ENCODE measurements around the gene ARHGEF37. TPM values are rescaled to one million over a fixed set of nuclear protein-coding genes. Genes with fewer than 3 reads are reported as not detected.
"Not testable (repeated sequence)": the region's sequence is repeated elsewhere in the genome, so short reads cannot be mapped to it uniquely, and the experiment has no call there.

Gene ARHGEF37
- total RNA-seq, 1 experiment from 2014 or later, result 0.20 TPM

DNA sequence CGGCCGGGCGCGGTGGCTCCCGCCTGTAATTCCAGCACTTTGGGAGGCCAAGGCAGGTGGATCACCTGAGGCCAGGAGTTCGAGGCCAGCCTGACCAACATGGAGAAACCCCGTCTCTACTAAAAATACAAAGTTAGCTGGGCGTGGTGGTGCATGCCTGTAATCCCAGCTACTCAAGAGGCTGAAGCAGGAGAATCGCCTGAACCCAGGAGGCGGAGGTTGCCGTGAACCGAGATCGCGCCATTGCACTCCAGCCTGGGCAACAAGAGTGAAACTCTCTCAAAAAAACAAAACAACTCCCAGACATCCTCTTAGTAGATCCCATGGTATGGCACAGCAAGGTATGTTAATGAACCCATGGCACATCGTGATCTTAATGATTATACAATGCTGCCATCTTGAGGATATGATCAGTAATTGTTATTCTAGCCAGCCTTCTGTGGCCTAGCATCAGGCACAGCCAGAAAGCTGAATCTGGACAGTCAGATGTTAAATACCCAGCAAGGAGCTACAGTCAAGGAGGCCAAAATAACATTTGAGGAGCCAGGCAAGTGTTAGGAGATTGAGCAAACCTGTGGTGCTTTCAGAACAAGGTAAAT is 16.7 kb upstream of the ARHGEF37 start:
- peak; percentile 80 for DNase-seq (ENCODE audit: low read depth)

DNA sequence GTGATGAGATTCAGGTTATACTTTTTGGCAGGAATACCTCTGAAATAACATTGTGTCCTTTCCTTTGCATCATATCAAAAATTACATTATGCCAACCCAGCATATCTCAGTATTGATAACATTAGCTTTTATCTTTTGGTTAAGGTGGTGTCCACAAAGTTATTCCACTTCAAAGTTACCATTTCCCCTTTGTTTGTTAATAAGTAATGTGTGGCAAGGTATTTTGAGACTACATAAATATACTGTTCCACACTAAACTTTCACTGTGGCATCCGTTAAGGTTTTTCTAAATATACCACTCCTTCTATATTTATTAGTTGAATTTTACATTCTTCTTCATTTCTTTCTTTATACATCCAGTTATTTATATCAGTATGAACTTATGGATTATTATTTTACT is 14.1 kb upstream of the ARHGEF37 start:
- DNase-seq (ENCODE audit: low read depth), result no peak

DNA sequence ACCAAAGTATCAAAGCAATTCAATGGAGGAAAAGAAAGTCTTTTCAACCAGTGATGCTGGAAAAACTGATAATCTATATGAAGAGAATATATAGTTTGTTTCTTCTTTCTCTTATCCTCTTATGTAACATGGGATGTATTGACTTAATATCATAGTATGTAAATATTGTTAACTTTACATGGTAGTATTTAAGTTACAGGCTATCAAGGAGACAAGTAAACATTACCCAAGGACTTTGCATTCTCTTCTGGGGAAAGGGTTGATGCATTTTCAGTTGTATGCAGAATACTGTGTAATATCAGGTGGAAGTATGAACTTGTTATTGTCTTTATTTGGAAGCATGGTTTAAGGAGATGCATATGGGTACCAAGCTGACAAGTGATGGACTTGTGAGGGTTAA is 9.1 kb upstream of the ARHGEF37 start:
- DNase-seq (ENCODE audit: low read depth), result no peak

DNA sequence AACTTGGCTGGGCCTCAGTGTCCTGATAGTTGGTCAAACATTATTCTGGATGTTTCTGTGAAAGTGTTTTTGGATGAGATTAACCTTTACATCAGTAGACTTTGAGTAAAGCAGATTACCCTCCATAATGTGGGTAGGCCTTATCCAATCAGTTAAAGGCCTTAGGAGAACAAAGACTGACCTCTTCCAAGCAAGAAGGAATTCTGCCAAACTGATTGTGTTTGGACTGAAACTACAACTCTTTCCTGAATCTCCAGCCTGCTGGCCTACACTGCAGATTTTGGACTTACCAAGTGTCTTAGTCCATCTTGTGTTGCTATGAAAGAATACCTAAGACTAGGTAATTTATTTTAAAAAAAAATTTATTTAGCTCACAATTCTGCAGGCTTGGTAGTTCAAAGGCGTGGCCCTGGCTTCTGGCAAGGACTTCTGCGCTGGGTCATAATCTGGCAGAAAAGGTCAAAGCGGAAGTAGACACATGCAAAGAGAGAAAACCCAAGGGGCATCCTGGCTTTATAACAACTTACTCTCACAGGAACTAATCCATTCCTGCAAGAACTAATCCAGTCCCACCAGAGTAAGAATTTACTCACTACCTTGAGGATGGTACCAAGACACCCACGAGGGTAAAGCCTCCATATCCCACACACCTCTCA is 8.6 kb upstream of the ARHGEF37 start:
- DNase-seq (ENCODE audit: low read depth), result no peak

DNA sequence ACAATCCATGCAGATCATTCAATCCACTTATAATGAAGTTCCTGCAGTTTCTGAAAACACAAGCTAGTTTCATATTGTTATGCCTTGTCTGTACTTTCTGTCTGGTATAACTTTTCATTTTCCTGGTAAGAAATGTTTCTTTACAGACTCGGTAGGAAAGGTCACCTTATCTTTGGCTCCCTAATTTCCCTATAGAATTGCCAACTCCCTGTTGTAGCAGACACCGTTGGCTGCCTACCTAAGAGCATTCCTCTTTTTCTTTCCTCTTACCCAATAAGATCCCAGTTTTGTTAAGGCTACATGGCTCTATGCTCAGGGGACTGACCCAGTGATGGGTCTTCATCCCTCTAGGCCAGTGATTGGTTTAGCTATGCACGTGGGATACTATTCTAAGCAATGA is 6.2 kb upstream of the ARHGEF37 start:
- DNase-seq (ENCODE audit: low read depth), result no peak

DNA sequence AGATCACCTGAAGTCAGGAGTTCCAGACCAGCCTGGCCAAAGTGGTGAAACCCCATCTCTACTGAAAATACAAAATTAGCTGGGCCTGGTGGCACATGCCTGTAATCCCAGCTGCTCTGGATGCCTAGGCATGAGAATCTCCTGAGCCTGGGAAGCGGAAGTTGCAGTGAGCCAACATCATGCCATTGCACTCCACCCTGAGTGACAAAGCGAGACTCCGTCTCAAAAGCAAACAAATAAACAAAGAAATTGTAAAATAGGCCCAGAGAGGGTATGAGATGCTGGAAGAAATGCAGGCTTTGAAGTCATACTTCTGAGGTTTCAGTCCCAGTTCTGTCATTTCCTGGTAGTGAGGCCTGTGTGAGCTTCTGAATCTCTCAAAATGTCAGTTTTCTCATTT is 5.3 kb upstream of the ARHGEF37 start:
- no peak for DNase-seq (ENCODE audit: low read depth)

DNA sequence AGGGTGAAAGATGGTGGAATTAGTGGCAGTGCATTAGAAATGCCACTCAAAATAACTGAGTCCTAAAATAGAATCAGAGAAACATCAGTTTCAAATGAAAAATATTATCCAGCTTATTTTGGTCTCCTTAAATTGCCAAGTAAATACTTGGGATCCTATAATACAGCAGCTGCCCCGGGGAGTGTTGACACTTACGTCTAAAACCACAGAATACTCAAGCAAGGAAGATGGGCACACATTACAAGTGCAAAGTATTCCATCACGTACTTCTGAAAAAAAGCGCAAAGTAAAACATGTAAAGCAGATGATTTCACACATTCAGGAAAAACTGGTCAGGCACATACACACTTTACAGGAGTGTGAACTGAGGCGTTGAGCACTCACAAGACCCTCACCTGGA is 2.4 kb upstream of the ARHGEF37 start:
- no peak for DNase-seq (ENCODE audit: low read depth)

DNA sequence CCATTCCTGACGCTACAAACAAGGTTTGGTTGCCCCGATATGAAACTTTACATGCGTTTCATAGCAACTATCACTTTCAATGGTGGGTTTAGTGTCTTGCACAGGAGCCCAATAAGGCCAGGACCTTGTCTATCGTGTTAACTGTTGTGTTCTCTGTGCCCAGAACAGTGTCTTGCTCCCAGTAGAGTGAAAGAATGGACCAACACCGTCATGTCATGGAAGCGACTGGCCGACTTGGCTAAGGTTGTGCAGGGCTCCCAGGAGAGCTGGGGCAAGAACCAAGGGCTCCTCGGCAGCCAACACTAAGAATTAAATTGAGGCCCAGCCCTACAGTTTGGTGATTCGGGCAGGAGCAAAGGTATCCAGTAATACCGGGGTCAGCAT is 498 bp upstream of the ARHGEF37 start:
- DNase-seq (ENCODE audit: low read depth), result no peak

DNA sequence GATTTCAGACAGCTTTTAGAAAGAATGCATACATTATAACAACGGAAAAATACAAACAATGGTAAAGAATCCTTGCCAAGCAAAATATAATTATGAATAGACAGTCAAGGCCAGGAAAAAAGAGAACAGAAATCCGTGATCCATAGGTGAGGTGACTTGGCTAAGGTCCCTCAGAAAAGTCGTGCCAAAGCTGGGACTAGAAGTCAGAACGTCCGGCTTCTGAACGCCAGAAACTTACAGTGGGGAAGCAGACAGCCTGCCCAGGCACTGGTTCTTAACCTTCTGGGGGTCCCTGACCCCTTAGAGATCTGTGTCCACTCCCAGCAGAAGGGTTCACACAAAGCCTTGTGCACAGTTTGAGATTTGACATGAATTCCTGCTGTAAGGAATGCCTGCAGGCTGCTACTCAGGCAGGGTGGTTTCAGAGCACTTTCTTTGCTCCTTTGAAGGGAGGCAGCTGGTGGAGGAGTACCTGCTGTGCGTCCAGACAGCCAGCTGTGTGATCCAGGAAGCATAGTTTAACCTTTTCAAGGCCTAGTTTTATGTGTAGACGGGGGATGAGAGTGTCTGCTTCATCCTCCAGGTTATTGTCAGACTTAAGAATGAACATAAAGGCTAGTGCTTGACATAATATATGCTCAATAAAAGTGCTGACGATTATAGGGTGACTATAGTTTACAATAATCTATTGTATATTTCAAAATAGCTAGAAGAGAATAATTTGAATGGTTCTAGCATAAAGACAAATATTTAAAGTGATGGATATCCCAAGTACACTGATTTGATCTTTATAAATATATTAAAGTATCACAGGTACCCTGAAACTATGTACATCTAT is 852 bp downstream of the ARHGEF37 start:
- DNase-seq (ENCODE audit: low read depth), result no peak

DNA sequence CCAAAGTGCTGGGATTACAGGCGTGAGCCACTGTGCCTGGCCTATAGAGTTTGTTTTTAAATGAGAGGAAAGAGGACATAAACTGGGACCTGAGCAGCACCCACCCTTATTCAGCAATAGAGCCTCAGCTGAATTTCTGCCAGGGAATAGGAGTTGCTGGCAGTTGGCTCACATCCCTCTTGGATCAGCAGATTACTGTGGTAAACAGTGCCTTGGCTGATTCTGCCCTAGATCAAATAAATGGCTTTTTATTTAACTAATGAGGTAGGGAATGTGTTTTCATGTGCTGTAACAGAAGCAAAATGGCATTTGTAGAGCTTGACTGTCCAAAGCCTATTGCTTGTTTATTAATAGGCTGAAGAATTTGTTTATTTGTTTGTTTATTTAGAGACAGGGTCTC is 2.1 kb downstream of the ARHGEF37 start:
- DNase-seq (ENCODE audit: low read depth), result peak; percentile 12

DNA sequence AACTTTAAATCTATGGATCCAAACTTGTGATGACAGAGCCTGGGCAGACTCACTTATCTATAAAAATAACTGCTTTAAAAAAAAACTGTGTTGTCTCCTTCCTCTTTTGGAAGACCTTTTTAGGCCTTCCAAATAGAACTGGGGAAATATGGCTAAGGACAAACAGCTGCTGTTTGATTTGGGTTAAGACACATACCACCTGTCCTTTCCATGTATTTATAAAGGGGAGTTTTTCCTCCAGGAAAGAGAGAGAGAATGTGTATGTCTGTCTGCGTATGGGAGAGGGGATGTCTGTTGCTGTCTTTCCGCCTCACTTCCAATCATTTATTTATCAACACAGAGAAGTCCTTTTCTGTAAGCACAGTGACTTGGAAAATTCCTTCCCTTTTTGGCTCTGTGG is 2.8 kb downstream of the ARHGEF37 start:
- no peak for DNase-seq (ENCODE audit: low read depth)

DNA sequence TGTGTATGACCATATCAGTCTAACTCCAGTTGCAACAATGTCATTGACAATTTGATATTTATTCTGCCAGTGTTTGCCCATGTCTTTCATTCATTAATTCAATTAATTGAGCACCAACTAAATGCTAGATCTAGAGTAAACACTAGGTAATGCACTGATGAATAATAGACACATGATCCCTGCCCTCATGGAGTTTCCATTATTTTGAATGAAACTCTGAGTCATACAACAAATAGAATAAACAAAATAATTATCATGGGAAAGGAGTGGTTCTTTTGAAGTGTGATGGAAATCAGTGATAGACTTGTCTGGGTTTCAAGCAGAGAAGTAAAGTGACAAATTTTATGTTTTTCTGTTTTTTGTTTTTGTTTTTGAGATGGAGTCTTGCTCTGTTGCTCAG is 4.6 kb downstream of the ARHGEF37 start:
- no peak for DNase-seq (ENCODE audit: low read depth)

DNA sequence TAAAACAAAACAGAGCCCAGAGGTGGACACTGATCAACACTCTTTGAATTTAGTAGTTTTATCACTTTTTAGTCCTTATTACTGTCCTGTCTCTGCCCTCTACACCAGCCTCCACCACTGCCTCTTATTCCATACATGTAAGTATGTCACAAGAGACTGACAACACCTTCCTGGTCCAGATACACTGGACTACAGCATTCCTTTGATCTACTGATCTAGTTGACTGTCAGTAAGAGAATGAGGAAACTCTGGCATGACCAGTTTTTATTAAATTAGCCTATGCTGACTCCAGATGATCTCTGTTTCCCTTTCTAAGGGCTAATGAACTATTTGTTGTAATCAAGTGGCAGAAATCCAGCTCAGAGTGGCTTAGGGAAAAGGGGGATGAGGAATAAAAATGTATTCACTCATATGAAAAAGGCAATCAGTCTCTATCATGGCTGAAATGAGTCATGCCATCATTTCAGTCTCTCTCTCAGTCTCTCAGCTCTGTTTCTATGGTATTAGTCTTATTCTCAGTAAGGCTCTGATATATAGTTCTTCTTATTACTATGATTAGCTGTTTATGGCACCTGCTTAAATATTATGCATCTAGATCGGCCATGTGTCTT is 5.5 kb downstream of the ARHGEF37 start:
- no peak for DNase-seq (ENCODE audit: low read depth)

DNA sequence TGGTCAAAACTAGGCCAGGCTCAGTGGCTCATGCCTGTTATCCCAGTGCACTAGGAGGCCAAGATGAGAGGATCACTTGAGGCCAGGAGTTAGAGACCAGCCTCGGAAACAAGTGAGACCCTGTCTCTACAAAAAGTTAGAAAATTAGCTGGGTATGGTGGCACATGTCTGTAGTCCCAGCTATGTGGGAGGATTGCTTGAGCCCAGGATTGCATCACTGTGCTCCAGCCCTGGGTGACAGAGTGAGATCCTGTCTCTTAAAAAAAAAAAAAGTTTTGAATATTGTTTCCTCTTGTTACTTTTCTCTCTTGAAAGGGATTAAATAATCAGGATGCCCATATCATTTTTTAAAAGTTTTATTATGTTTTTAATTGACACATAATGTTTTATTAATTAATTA is 7.6 kb downstream of the ARHGEF37 start:
- no peak for DNase-seq (ENCODE audit: low read depth)

DNA sequence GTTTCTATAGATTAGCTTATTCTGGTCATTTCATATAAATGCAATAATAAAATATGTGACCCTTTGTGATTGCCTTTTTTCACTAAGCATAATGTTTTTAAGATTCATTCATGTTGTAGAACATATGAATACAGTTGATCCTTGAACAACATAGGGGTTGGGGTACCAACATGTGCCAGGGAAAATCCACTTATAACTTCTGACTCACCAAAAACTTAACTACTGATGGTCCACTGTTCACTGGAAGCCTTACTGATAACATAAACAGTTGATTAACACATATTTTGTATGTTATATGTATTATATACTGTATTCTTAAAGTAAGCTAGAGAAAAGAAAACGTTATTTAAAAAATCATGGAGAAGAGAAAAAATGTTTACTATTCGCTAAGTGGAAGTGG is 12.1 kb downstream of the ARHGEF37 start:
- DNase-seq (ENCODE audit: low read depth), result no peak

DNA sequence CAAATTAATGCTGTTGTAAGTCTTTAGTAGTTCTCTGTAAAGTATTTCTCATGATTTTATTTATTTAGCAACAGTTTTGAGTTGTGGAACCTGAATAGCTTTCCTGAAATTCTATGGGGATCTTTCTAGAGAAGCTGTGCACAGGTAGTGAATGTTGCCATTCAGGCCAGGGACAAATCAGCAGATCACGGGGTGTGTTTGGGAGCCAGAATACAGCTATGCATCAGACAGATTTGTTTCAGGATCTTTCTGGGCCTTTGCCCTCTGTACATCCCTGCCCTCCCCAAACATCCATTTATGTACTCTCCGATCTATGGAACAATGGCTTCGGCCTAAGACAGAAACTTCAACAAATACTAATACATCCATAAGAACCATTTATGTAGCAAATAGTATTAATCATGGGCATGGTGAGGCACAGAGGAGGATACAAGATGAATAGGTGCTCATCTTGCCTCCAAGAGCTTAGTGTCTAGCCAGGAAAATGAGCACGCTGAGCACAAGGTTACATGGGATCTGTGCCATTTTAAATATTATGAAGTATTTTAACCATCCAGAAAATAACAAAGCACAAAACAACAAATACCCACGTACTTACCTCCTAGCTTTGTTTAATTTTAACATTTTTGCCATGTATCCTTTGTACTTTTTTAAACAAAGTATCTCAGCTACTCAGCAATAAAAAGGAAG is 13.1 kb downstream of the ARHGEF37 start:
- DNase-seq (ENCODE audit: low read depth), result no peak

DNA sequence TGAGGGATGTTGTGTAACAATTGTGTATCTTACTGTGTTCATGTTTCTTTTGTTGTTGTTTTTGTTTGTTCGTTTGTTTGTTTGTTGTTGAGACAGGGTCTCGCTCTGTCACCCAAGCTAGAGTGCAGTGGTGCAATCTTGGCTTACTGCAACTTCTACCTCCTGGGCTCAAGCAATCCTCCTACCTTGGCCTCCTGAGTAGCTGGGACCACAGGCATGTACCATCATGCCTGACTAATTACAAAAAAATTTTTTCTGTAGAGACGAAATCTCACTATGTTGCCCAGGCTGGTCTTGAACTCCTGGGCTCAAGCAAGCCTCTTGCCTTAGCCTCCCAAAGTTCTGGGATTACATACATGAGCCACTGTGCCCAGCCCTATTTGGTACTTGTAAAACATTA is 13.8 kb downstream of the ARHGEF37 start:
- DNase-seq (ENCODE audit: low read depth), result peak; percentile 50

DNA sequence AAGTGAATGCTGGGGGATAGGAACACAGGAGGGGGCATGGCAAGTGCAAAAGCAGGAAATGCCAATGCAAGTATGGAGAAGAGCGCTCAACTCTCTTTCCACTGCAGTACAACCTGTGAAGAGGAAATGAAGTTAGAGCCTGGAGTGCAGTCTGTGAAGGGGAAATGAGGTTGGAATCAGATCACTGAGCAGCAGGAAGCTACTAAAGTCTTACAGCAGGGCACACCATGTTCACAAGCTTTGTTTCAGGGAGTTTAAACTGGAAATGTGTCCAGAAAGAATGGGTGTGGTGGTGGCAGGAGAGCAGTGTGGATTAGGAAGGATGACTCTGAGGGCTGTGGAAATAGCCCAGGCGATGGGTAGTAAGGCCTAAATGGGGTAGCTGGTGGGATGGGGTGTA is 15.4 kb downstream of the ARHGEF37 start:
- DNase-seq (ENCODE audit: low read depth), result no peak

DNA sequence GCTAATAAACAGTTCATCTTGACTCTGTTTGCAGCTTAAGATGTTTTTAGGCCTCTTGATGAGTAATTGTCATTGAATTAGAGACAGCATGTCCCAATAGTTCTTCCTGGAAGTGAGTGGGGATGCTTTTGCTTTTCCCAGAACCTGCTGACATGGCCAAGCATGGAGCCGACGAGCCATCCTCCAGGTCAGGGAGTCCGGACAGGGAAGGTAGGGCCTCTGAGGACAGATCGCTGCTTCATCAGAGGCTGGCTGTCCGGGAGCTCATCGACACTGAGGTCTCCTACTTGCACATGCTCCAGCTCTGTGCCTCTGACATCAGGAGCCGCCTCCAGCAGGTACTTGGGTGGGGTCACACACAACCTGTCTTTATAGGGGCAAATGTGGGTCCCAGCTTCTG is 16.3 kb downstream of the ARHGEF37 start:
- no peak for DNase-seq (ENCODE audit: low read depth)

DNA sequence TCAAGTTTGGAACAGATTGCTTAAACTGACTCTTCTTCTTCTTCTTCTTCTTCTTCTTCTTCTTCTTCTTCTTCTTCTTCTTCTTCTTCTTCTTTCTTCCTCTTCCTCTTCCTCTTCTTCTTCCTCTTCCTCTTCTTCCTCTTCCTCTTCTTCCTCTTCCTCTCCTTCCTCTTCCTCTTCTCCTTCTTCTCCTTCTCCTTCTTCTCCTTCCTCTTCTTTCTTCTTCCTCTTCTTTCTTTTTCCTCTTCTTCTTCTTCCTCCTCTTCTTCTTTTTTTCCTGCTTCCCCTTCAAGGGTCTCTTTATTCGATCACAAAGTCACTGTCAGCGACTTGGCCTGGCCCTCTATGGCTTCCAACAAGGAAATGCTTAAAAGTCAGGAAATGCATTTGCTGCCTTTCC is 16.9 kb downstream of the ARHGEF37 start:
- DNase-seq (ENCODE audit: low read depth), result not testable (repeated sequence)

DNA sequence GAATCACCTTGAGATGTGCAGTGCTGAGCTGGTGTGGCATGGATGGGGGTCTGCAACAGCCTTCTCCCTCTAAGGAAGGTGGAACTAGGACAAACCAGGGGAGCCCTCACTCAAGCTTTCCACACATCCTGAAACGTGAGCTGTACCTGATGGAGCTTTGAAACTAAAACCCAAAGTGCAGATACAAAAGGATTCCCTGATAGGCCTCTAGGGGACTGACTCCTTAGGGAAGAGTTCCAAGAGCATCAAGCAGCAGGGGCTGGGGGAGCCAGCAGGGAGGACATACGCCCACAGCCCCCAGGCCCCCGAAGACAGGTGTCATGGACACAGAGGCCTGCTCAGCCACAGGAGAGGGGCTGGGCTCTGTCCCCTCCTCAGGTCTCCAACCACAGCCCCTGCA is 17.7 kb downstream of the ARHGEF37 start:
- no peak for DNase-seq (ENCODE audit: low read depth)

DNA sequence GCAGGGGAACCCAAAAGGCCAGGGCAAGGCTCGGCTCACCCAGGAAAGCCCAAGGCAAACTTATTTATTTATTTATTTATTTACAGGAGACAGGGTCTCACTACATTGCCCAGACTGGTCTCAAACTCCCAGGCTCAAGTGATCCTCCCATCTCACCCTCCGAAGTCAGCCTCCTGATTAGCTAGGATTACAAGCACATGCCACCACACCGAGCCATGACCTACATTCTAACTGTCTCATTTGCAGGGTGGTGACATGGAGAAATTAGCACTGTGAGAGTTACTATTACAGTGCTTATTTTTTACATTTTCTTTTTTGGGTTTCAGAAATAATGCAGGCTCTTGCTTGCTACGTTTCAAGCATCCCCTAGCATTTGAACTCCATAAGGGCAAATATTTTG is 18.1 kb downstream of the ARHGEF37 start:
- DNase-seq (ENCODE audit: low read depth), result no peak

All from M059J (cell line).